ENCODE results near the gene NSD2.
A peak's percentile ranks its signal among the peaks of the same experiment; 100 is the strongest.

Gene NSD2

GRCh38 chr4:1856071-1856942, 14.9 kb upstream of the NSD2 start, which contains the start of gene LETM1:
Gene LETM1 (minus strand): TSS chr4:1856156. CDS start chr4:1855950, 206 bp downstream.
- Histone ChIP-seq H3K36me3 (ENCODE audit: control insufficient read depth in 1 of 2, insufficient read depth in 2 of 2, low read depth in 1 of 2, low read length in 2 of 2) (peaks cover 0 to 4% of the 10 kb centered on the region in 2 experiments), H3K79me1 (replicated peaks; ENCODE audit: low read length, poor library complexity, severe bottlenecking) (peaks cover 11% of the 10 kb centered on the region)
- WGBS: under 1% methylated on average over 77 of the region's 107 CpGs

GRCh38 chr4:1856943-1857699, 14.1 kb upstream of the NSD2 start:
- H2AK5ac ChIP-seq (ENCODE audit: low read length, severe bottlenecking): no peak overlapping the region
- H2BK5ac ChIP-seq (ENCODE audit: low read depth, low read length, poor library complexity, severe bottlenecking): no peak overlapping the region
- peak overlapping the region; percentile 88 for H4K8ac ChIP-seq (ENCODE audit: low read length)
- H3K4ac ChIP-seq (ENCODE audit: low read depth in 1 of 2, low read length in 2 of 2): peak overlapping the region in 1 of 2 experiments; percentile 87
- peaks cover 0 to 4% of the 10 kb centered on the region in 2 experiments for H3K27me3 ChIP-seq (ENCODE audit: control insufficient read depth in 1 of 2, insufficient read depth in 1 of 2, low read length in 2 of 2)
- H3K4me3 ChIP-seq (ENCODE audit: insufficient read depth in 1 of 2, low read depth in 1 of 2, low read length in 2 of 2): peak overlapping the region; percentile 87 to 97
- peak overlapping the region in 1 of 2 experiments; percentile 99 for H3K14ac ChIP-seq (ENCODE audit: low read length in 2 of 2)
- H3K27ac ChIP-seq (ENCODE audit: low read length, poor library complexity, severe bottlenecking): no peak overlapping the region
- peak overlapping the region; percentile 92 for H2AFZ ChIP-seq (ENCODE audit: low read depth, low read length)
- H3K36me3 ChIP-seq (ENCODE audit: control insufficient read depth in 1 of 2, insufficient read depth in 2 of 2, low read depth in 1 of 2, low read length in 2 of 2): peaks cover 0 to 4% of the 10 kb centered on the region in 2 experiments
- no peak overlapping the region for H2BK120ac ChIP-seq (ENCODE audit: low read depth, low read length)
- no peaks in the 10 kb centered on the region for H3K9me3 ChIP-seq (ENCODE audit: control insufficient read depth, low read length)
- H3K9ac ChIP-seq (ENCODE audit: low read length): peak overlapping the region; percentile 93
- H3K4me2 ChIP-seq (ENCODE audit: low read length, poor library complexity, severe bottlenecking): peak overlapping the region; percentile 90
- H3K79me1 ChIP-seq (replicated peaks; ENCODE audit: low read length, poor library complexity, severe bottlenecking): peaks cover 11% of the 10 kb centered on the region
- WGBS: 34% methylated on average over 26 of the region's 32 CpGs
- no peak overlapping the region for H2BK12ac ChIP-seq (ENCODE audit: low read length in 2 of 2)
- H4K91ac ChIP-seq (ENCODE audit: low read length): no peak overlapping the region
- H3K4me1 ChIP-seq (ENCODE audit: control insufficient read depth, insufficient read depth, low read depth, low read length): peaks cover 26% of the 10 kb centered on the region
- H2BK15ac ChIP-seq (ENCODE audit: low read depth, poor library complexity, severe bottlenecking): no peak overlapping the region
- H3K18ac ChIP-seq (ENCODE audit: low read depth in 1 of 2, low read length in 2 of 2): peak overlapping the region; percentile 23 to 97
- DNase-seq: no peak
- peak overlapping the region in 1 of 2 experiments; percentile 86 for H3K23ac ChIP-seq (ENCODE audit: low read length in 2 of 2)

More at GRCh38 chr4:1856071-1856942, 14.9 kb upstream of the NSD2 start, which contains the start of gene LETM1:
- Histone ChIP-seq H3K4me1 (ENCODE audit: control insufficient read depth, insufficient read depth, low read depth, low read length) (peaks cover 32% of the 10 kb centered on the region), H3K9me3 (ENCODE audit: control insufficient read depth, low read length) (no peaks in the 10 kb centered on the region), H2BK5ac (ENCODE audit: low read depth, low read length, poor library complexity, severe bottlenecking) (peak within 1 kb of the TSS; percentile 68), H2AFZ (ENCODE audit: low read depth, low read length) (peak within 1 kb of the TSS; percentile 98), H3K9ac (ENCODE audit: low read length) (peak within 1 kb of the TSS; percentile 93), H4K91ac (ENCODE audit: low read length) (peak within 1 kb of the TSS; percentile 75), H2AK5ac (ENCODE audit: low read length, severe bottlenecking) (no peak within 1 kb of the TSS), H4K8ac (ENCODE audit: low read length) (peak within 1 kb of the TSS; percentile 89), H3K23ac (ENCODE audit: low read length in 2 of 2) (peak within 1 kb of the TSS; percentile 72 to 86), H2BK12ac (ENCODE audit: low read length in 2 of 2) (peak within 1 kb of the TSS; percentile 23), H2BK15ac (ENCODE audit: low read depth, poor library complexity, severe bottlenecking) (peak within 1 kb of the TSS; percentile 60), H3K4ac (ENCODE audit: low read depth in 1 of 2, low read length in 2 of 2) (peak within 1 kb of the TSS; percentile 87 to 88), H3K27me3 (ENCODE audit: control insufficient read depth in 1 of 2, insufficient read depth in 1 of 2, low read length in 2 of 2) (no peaks in the 10 kb centered on the region), H2BK120ac (ENCODE audit: low read depth, low read length) (peak within 1 kb of the TSS; percentile 39), H3K18ac (ENCODE audit: low read depth in 1 of 2, low read length in 2 of 2) (peak within 1 kb of the TSS; percentile 80 to 97), H3K14ac (ENCODE audit: low read length in 2 of 2) (peak within 1 kb of the TSS in 1 of 2 experiments; percentile 99), H3K27ac (ENCODE audit: low read length, poor library complexity, severe bottlenecking) (peak within 1 kb of the TSS; percentile 55), H3K4me2 (ENCODE audit: low read length, poor library complexity, severe bottlenecking) (peak within 1 kb of the TSS; percentile 90), H3K4me3 (ENCODE audit: insufficient read depth in 1 of 2, low read depth in 1 of 2, low read length in 2 of 2) (peak within 1 kb of the TSS; percentile 87 to 97)
- DNase-seq: peak; percentile 91

GRCh38 chr4:1857931-1858330, 13.3 kb upstream of the NSD2 start:
- H2BK5ac ChIP-seq (ENCODE audit: low read depth, low read length, poor library complexity, severe bottlenecking): no peak overlapping the region
- H3K4ac ChIP-seq (ENCODE audit: low read depth in 1 of 2, low read length in 2 of 2): no peak overlapping the region
- no peak overlapping the region for H2BK12ac ChIP-seq (ENCODE audit: low read length in 2 of 2)
- no peak overlapping the region for H3K4me2 ChIP-seq (ENCODE audit: low read length, poor library complexity, severe bottlenecking)
- H3K4me1 ChIP-seq (ENCODE audit: control insufficient read depth, insufficient read depth, low read depth, low read length): peaks cover 23% of the 10 kb centered on the region
- H3K27me3 ChIP-seq (ENCODE audit: control insufficient read depth in 1 of 2, insufficient read depth in 1 of 2, low read length in 2 of 2): peaks cover 0 to 5% of the 10 kb centered on the region in 2 experiments
- no peak overlapping the region for H4K91ac ChIP-seq (ENCODE audit: low read length)
- peaks cover 0 to 2% of the 10 kb centered on the region in 2 experiments for H3K36me3 ChIP-seq (ENCODE audit: control insufficient read depth in 1 of 2, insufficient read depth in 2 of 2, low read depth in 1 of 2, low read length in 2 of 2)
- 62% methylated on average over 5 of the region's 5 CpGs for WGBS
- H2AK5ac ChIP-seq (ENCODE audit: low read length, severe bottlenecking): no peak overlapping the region
- no peak overlapping the region for H3K27ac ChIP-seq (ENCODE audit: low read length, poor library complexity, severe bottlenecking)
- H3K18ac ChIP-seq (ENCODE audit: low read depth in 1 of 2, low read length in 2 of 2): no peak overlapping the region
- H3K23ac ChIP-seq (ENCODE audit: low read length in 2 of 2): no peak overlapping the region
- no peak overlapping the region for H3K14ac ChIP-seq (ENCODE audit: low read length in 2 of 2)
- peaks cover 9% of the 10 kb centered on the region for H3K79me1 ChIP-seq (replicated peaks; ENCODE audit: low read length, poor library complexity, severe bottlenecking)
- peak overlapping the region; percentile 47 for H4K8ac ChIP-seq (ENCODE audit: low read length)
- no peak overlapping the region for H3K4me3 ChIP-seq (ENCODE audit: insufficient read depth in 1 of 2, low read depth in 1 of 2, low read length in 2 of 2)
- H2AFZ ChIP-seq (ENCODE audit: low read depth, low read length): no peak overlapping the region
- H2BK120ac ChIP-seq (ENCODE audit: low read depth, low read length): no peak overlapping the region
- H3K9ac ChIP-seq (ENCODE audit: low read length): peak overlapping the region; percentile 93
- no peaks in the 10 kb centered on the region for H3K9me3 ChIP-seq (ENCODE audit: control insufficient read depth, low read length)
- H2BK15ac ChIP-seq (ENCODE audit: low read depth, poor library complexity, severe bottlenecking): no peak overlapping the region
- no peak for DNase-seq

GRCh38 chr4:1859389-1859753, 11.8 kb upstream of the NSD2 start:
- Histone ChIP-seq H2BK5ac (ENCODE audit: low read depth, low read length, poor library complexity, severe bottlenecking) (no peak overlapping the region), H4K91ac (ENCODE audit: low read length) (no peak overlapping the region), H2AK5ac (ENCODE audit: low read length, severe bottlenecking) (no peak overlapping the region), H2BK15ac (ENCODE audit: low read depth, poor library complexity, severe bottlenecking) (no peak overlapping the region), H3K9me3 (ENCODE audit: control insufficient read depth, low read length) (no peaks in the 10 kb centered on the region), H3K18ac (ENCODE audit: low read depth in 1 of 2, low read length in 2 of 2) (no peak overlapping the region), H2AFZ (ENCODE audit: low read depth, low read length) (no peak overlapping the region), H3K23ac (ENCODE audit: low read length in 2 of 2) (peak overlapping the region in 1 of 2 experiments; percentile 26), H3K14ac (ENCODE audit: low read length in 2 of 2) (no peak overlapping the region), H3K4me3 (ENCODE audit: insufficient read depth in 1 of 2, low read depth in 1 of 2, low read length in 2 of 2) (no peak overlapping the region), H3K36me3 (ENCODE audit: control insufficient read depth in 1 of 2, insufficient read depth in 2 of 2, low read depth in 1 of 2, low read length in 2 of 2) (no peaks in the 10 kb centered on the region), H2BK12ac (ENCODE audit: low read length in 2 of 2) (no peak overlapping the region), H3K4me1 (ENCODE audit: control insufficient read depth, insufficient read depth, low read depth, low read length) (peaks cover 22% of the 10 kb centered on the region), H2BK120ac (ENCODE audit: low read depth, low read length) (no peak overlapping the region), H3K79me1 (replicated peaks; ENCODE audit: low read length, poor library complexity, severe bottlenecking) (peaks cover 9% of the 10 kb centered on the region), H3K9ac (ENCODE audit: low read length) (no peak overlapping the region), H3K27ac (ENCODE audit: low read length, poor library complexity, severe bottlenecking) (no peak overlapping the region), H4K8ac (ENCODE audit: low read length) (no peak overlapping the region), H3K4me2 (ENCODE audit: low read length, poor library complexity, severe bottlenecking) (no peak overlapping the region), H3K4ac (ENCODE audit: low read depth in 1 of 2, low read length in 2 of 2) (no peak overlapping the region), H3K27me3 (ENCODE audit: control insufficient read depth in 1 of 2, insufficient read depth in 1 of 2, low read length in 2 of 2) (peaks cover 5% of the 10 kb centered on the region in 2 experiments)
- no peak for DNase-seq
- WGBS: 100% methylated on average over 1 of the region's 1 CpG
